Tibial artery (tissue), 4 donors: ENCODE measurements around the gene AFAP1L2.

ENCODE experiments used
- DNase-seq, 2 donors: peaks; one replicate each; pipeline ENCODE4 v3.0.0-alpha.2; 2019
- H3K27ac ChIP-seq, 2 donors: fragments of 200-600 bp; sonication (generic) in 1 of 2; 1 replicate in 1 of 2; 2 replicates in 1 of 2; pipeline ENCODE4 v1.5.1; 2018 to 2019; ENCODE audit warnings: mild to moderate bottlenecking in 1 of 2
- H3K27me3 ChIP-seq, 2 donors: fragments of 200-600 bp; sonication (generic) in 1 of 2; one replicate each; pipeline versions ENCODE4 v1.5.1 to v1.6.0; 2016 to 2019
- H3K36me3 ChIP-seq, 3 donors: fragments of 200-600 bp; sonication (generic) in 2 of 3; one replicate each; pipeline ENCODE4 v1.5.1; 2016 to 2019; ENCODE audit warnings: mild to moderate bottlenecking in 2 of 3
- H3K4me1 ChIP-seq, 4 donors: fragments of 200-600 bp; sonication (generic) in 2 of 4; 1 replicate in 3 of 4; 2 replicates in 1 of 4; pipeline ENCODE4 v1.5.1; 2016 to 2019
- H3K4me3 ChIP-seq, 2 donors: fragments of 200-600 bp; sonication (generic) in 1 of 2; 1 replicate in 1 of 2; 2 replicates in 1 of 2; pipeline ENCODE4 v1.5.1; 2018 to 2019; ENCODE audit warnings: mild to moderate bottlenecking in 2 of 2
- H3K9me3 ChIP-seq, 3 donors: fragments of 200-600 bp; sonication (generic) in 1 of 3; one replicate each; pipeline ENCODE4 v1.5.1; 2016 to 2019
- intact Hi-C: fragments of 100-400 bp; cut with DNase I; formaldehyde crosslinking; loops from one replicate; pipeline ENCODE4 v1.15.0; 2023; ENCODE audit warnings: low total_unique reads
- TF ChIP-seq, protein P1 (sequence below), 2 experiments: fragments of 200-600 bp in 1 of 2; fragments of 450-650 bp in 1 of 2; IDR thresholded peaks; one replicate each; pipeline ENCODE4 v1.5.1; 2017 to 2019; ENCODE audit warnings: antibody characterized with exemption in 2 of 2, mild to moderate bottlenecking in 1 of 2, moderate library complexity in 1 of 2

AFAP1L2 gene

DNA sequence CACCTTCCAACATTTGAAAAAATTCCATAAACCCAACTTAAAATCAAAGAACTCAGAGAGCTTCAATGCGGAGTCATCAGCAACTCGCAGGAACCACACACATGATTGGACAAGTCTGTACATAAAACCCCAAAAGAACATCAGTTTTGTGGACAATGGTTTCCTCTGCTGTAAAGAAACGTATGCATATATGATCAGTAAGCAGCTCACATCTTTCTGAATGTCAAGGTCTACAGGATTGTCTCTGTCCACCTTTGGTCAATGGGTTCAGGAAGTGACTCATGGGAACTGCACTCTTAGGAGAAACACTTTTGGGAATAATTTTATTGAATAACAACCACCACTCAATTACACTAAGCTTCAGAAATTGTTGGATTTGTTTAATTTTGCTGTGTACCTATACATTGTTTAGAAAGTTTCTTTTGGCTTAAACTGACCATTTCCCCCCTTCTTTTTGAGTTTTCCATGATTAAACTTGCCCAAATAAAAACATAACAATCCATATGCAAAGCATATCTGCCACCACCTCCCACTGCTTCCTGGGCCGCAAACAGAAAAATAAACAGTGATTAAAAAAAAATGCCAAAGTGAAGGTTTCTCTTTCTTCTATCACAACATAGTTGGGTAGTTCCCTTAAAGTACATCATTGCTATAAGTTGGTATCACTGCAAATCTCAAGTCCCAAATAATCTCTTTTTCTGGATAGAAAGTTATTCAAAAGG lies 27.3 kb upstream of the AFAP1L2 start:
- Histone ChIP-seq H3K27me3 (no peaks in the 10 kb centered on the region), H3K4me3 (no peak overlapping the region), H3K9me3 (no peaks in the 10 kb centered on the region), H3K27ac (no peak overlapping the region), H3K4me1 (peaks cover 0 to 11% (median 0%) of the 10 kb centered on the region in 4 donors), H3K36me3 (peaks cover 0 to 16% (median 5%) of the 10 kb centered on the region in 3 donors)
- TF ChIP-seq, protein P1, sequence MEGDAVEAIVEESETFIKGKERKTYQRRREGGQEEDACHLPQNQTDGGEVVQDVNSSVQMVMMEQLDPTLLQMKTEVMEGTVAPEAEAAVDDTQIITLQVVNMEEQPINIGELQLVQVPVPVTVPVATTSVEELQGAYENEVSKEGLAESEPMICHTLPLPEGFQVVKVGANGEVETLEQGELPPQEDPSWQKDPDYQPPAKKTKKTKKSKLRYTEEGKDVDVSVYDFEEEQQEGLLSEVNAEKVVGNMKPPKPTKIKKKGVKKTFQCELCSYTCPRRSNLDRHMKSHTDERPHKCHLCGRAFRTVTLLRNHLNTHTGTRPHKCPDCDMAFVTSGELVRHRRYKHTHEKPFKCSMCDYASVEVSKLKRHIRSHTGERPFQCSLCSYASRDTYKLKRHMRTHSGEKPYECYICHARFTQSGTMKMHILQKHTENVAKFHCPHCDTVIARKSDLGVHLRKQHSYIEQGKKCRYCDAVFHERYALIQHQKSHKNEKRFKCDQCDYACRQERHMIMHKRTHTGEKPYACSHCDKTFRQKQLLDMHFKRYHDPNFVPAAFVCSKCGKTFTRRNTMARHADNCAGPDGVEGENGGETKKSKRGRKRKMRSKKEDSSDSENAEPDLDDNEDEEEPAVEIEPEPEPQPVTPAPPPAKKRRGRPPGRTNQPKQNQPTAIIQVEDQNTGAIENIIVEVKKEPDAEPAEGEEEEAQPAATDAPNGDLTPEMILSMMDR (IDR thresholded peaks at IDR 0.05), result no peak
- intact Hi-C loops, result no loop called here
- no peak for DNase-seq

DNA sequence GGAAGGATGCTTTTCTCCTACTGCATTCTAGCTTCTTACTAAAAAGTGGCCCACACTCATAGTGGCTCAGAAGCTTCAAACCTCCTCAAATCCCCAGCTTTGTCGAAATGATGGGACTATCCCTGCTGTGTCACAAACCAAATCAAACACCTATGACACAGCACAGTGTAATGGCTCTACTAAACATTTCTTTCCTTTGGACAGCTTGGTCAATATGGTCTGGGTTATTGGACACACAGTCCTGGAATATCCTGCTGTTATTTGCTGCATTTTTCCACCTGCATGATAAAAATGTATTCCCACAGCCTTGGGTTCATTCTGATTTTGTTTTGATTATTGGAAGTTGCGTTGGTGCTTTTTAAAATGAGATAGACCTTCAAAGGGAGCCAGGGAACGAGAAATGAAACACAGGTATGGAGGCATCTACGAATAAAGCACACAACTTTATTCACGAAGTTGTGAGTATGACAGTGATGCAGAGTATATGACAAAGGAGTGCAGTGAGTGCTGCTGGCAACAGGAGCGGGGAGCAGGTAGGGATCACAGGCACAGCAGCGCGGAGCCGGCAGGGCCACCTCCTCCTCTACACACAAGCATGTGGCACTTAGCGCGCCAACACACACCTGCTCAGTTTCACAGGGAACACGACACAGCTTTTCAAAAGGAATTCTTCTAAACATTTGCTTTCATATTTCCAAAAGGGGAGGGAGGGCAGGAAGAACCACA lies 26.5 kb upstream of the AFAP1L2 start:
- H3K4me3 ChIP-seq, result no peak overlapping the region
- H3K27me3 ChIP-seq, result no peaks in the 10 kb centered on the region
- peaks cover 0 to 9% (median 5%) of the 10 kb centered on the region in 3 donors for H3K36me3 ChIP-seq
- no peaks in the 10 kb centered on the region for H3K9me3 ChIP-seq
- TF ChIP-seq, protein P1 (IDR thresholded peaks at IDR 0.05), result no peak
- no peak overlapping the region for H3K27ac ChIP-seq
- DNase-seq, result no peak
- peaks cover 0 to 11% (median 0%) of the 10 kb centered on the region in 4 donors for H3K4me1 ChIP-seq
- intact Hi-C loops, result no loop called here

DNA sequence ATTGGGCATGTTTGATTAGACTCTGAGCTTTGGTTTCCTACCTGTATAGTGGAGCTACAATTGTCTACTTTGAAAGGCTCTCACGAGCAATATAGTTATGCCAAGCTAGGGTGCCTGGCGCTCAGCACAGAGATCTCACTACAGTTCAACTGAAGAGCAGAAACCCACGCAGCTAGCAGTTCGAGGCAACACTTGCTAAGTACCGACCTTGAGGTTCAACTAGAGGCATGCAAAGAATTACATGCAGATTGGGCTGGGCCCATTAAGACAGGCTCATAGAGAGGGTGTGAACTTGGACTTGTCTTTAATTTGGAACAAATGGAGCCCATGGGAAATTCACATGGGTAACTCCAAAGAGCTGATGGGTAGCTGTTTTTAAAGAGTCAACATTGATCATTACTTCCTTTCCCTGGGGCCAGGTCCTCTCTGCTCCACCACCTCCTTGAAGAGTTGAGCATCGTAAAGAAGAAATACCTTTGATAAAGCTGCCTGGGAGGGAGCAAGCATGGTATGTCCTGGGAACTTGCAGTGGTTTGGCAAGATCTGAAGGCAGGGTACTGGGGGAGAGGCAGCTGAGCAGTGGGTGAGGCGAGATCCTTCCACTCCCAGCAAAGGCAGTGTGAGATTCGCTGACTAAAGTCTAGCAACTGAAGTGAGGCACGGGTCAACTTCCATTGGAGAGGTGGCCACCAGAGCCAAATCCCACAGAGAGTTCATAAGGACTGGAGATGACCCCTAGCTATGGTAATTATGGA lies 25.5 kb upstream of the AFAP1L2 start:
- H3K9me3 ChIP-seq, result no peaks in the 10 kb centered on the region
- DNase-seq, result no peak
- no peaks in the 10 kb centered on the region for H3K27me3 ChIP-seq
- H3K27ac ChIP-seq, result no peak overlapping the region
- no peak overlapping the region for H3K4me3 ChIP-seq
- H3K36me3 ChIP-seq, result peaks cover 0 to 5% (median 0%) of the 10 kb centered on the region in 3 donors
- TF ChIP-seq, protein P1 (IDR thresholded peaks at IDR 0.05), result no peak
- H3K4me1 ChIP-seq, result peaks cover 0 to 11% (median 0%) of the 10 kb centered on the region in 4 donors
- intact Hi-C loops, result no loop called here

DNA sequence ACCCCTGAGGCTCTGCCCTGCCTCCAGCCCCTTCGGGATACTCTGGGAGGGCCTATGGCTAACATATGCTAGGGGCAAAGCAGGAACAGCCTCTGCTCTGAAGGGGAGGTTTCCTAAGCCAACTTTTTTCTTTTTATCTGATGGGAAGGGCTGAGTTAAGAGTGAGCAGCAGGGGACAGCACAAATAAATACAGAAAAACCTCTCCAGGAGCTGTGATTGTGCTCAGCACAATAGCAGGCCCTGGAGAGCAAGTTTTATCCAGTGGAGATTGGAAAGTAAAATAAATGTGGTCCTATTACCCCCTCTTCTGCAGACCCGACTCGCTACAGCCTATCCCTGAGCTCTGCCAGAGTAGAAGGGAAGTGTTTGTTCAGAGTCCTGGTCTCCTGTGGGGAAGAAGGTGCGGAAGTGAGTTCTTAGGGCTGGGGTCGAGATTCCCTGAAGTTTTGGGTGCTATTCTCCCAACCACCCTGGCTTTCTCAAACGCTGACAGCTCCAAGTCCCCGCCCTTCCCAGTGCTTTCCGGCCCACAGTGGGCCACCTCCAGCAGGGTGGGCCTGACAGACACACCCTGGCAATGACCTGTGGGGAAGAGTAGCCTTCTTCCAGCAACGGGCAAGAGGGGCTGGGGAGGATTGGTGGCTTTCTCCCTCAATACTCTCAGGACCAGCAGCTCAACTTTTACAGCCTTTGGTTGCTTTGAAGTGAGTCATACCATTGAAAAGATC lies 23.0 kb upstream of the AFAP1L2 start:
- no peaks in the 10 kb centered on the region for H3K9me3 ChIP-seq
- intact Hi-C loops, result no loop called here
- TF ChIP-seq, protein P1 (IDR thresholded peaks at IDR 0.05), result peak in 1 of 2 experiments; percentile 7
- DNase-seq, result no peak
- H3K27me3 ChIP-seq, result no peaks in the 10 kb centered on the region
- no peak overlapping the region for H3K27ac ChIP-seq
- H3K4me1 ChIP-seq, result peaks cover 0 to 11% (median 0%) of the 10 kb centered on the region in 4 donors
- no peak overlapping the region for H3K4me3 ChIP-seq
- no peaks in the 10 kb centered on the region for H3K36me3 ChIP-seq

DNA sequence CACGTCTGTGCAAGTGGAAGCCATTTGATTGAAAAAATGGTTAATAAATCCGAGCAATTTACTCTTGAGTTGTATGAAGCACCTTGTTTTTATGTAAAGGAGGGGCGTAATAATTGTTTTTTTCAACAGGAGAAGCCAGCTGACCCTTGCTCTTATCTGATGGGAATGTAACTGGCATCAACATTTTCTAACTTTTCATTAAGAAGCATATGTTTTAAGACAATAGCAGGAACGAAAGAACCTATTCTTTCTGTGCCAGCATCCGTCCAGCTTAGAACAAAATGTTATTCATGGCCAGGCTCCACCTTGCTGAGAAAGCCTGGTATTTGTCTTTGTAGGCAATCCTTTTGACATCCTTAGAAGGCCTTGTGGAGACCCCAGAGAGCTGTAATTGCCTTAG lies 22.2 kb upstream of the AFAP1L2 start:
- Histone ChIP-seq H3K27me3 (no peaks in the 10 kb centered on the region), H3K9me3 (no peaks in the 10 kb centered on the region), H3K36me3 (no peaks in the 10 kb centered on the region), H3K27ac (no peak overlapping the region), H3K4me1 (peaks cover 0 to 11% (median 0%) of the 10 kb centered on the region in 4 donors), H3K4me3 (no peak overlapping the region)
- intact Hi-C loops, result no loop called here
- TF ChIP-seq, protein P1 (IDR thresholded peaks at IDR 0.05), result no peak
- no peak for DNase-seq
